ENCODE measurements around the gene HSPB6. TPM values are rescaled to one million over a fixed set of nuclear protein-coding genes. Genes with fewer than 3 reads are reported as not detected.

The HSPB6 gene
- polyA plus RNA-seq, 1 of the 3 experiments (the other 2 are of a cell fraction) = 0.43 TPM

- POLR2A ChIA-PET = no interaction called here
- 92% methylated on average over 12 of the region's 15 CpGs for WGBS (ENCODE audit: low lambda C conversion rate)
- no peak for DNase-seq
- H3K9me3 ChIP-seq = no peaks in the 10 kb centered on the region
- H3K27ac ChIP-seq (ENCODE audit: low read depth in 2 of 2, low read length in 1 of 2) = no peak overlapping the region
- no peak for TF ChIP-seq TEAD4 (IDR thresholded peaks at IDR 0.05; ENCODE audit: borderline replicate concordance, insufficient read depth)
- TF ChIP-seq TCF12 (IDR thresholded peaks at IDR 0.05) = no peak
- no peak for TF ChIP-seq MEF2A (IDR thresholded peaks at IDR 0.05; ENCODE audit: borderline replicate concordance, low read depth)
- no peak for TF ChIP-seq SIN3A (IDR thresholded peaks at IDR 0.05; ENCODE audit: borderline replicate concordance, low read depth, low read length)
- no peak for TF ChIP-seq USF2 (IDR thresholded peaks at IDR 0.05; ENCODE audit: borderline replicate concordance, low read depth, low read length)
- TF ChIP-seq RFX5 (IDR thresholded peaks at IDR 0.05; ENCODE audit: low read length) = no peak
- TF ChIP-seq EZH2phosphoT487 (IDR thresholded peaks at IDR 0.05; ENCODE audit: borderline replicate concordance, low read depth) = no peak
- TF ChIP-seq MXI1 (IDR thresholded peaks at IDR 0.05; ENCODE audit: low read depth, low read length) = no peak
- no peak for TF ChIP-seq RCOR1 (IDR thresholded peaks at IDR 0.05; ENCODE audit: low read length)
- TF ChIP-seq EP300 (IDR thresholded peaks at IDR 0.05; ENCODE audit: borderline replicate concordance in 1 of 2, low read depth in 1 of 2, low read length in 1 of 2) = no peak
- TF ChIP-seq RXRA (IDR thresholded peaks at IDR 0.05; ENCODE audit: borderline replicate concordance, low read depth) = no peak
- no peak for TF ChIP-seq IRF3 (IDR thresholded peaks at IDR 0.05; ENCODE audit: low read depth, low read length)
- H3K9ac ChIP-seq = no peak overlapping the region
- H2AFZ ChIP-seq (ENCODE audit: low read depth) = no peak overlapping the region
- no peaks in the 10 kb centered on the region for H3K9me2 ChIP-seq
- H3K4me3 ChIP-seq (ENCODE audit: low read depth in 2 of 2, low read length in 1 of 2) = no peak overlapping the region
- H3K4me1 ChIP-seq (ENCODE audit: control insufficient read depth in 1 of 2, insufficient read depth in 2 of 2, low read depth in 1 of 2, low read length in 1 of 2) = no peaks in the 10 kb centered on the region
- CTCF ChIA-PET = no interaction called here
- no peaks in the 10 kb centered on the region for H3F3A ChIP-seq (replicated peaks; ENCODE audit: insufficient read depth)
- H3K36me3 ChIP-seq (replicated peaks in 1 of 2; ENCODE audit: control insufficient read depth in 1 of 2, insufficient read depth in 2 of 2, low read length in 1 of 2) = no peaks in the 10 kb centered on the region
- no peak overlapping the region for H3K4me2 ChIP-seq
- no peaks in the 10 kb centered on the region for H3K79me2 ChIP-seq (ENCODE audit: insufficient read depth)
- H3K27me3 ChIP-seq (ENCODE audit: insufficient read depth) = no peaks in the 10 kb centered on the region
- H4K20me1 ChIP-seq (ENCODE audit: insufficient read depth) = no peaks in the 10 kb centered on the region
Measured at GRCh38 chr19:35792312-35792711, 35.5 kb upstream of the HSPB6 start.

- CTCF ChIA-PET = no interaction called here
- TF ChIP-seq REST (IDR thresholded peaks at IDR 0.05; ENCODE audit: low read depth, low read length) (no peak), CHD2 (IDR thresholded peaks at IDR 0.05; ENCODE audit: low read length, partially characterized antibody) (no peak), MAX (IDR thresholded peaks at IDR 0.05; ENCODE audit: low read depth) (no peak), MEF2A (IDR thresholded peaks at IDR 0.05; ENCODE audit: borderline replicate concordance, low read depth) (no peak), PBX3 (IDR thresholded peaks at IDR 0.05) (no peak), TCF12 (IDR thresholded peaks at IDR 0.05) (no peak), EP300 (IDR thresholded peaks at IDR 0.05; ENCODE audit: borderline replicate concordance in 1 of 2, low read depth in 1 of 2, low read length in 1 of 2) (no peak), MXI1 (IDR thresholded peaks at IDR 0.05; ENCODE audit: low read depth, low read length) (no peak), CTCF (IDR thresholded peaks at IDR 0.05) (no peak), TEAD4 (IDR thresholded peaks at IDR 0.05; ENCODE audit: borderline replicate concordance, insufficient read depth) (no peak), JUND (IDR thresholded peaks at IDR 0.05) (no peak)
Measured at GRCh38 chr19:35791814-35792279, 35.0 kb upstream of the HSPB6 start.

More at GRCh38 chr19:35791814-35792279, 35.0 kb upstream of the HSPB6 start:
- WGBS (ENCODE audit: low lambda C conversion rate) = 86% methylated on average over 7 of the region's 9 CpGs
- Histone ChIP-seq H2AFZ (ENCODE audit: low read depth) (no peak overlapping the region), H3K9ac (no peak overlapping the region), H3K9me3 (no peaks in the 10 kb centered on the region), H3K27ac (ENCODE audit: low read depth in 2 of 2, low read length in 1 of 2) (no peak overlapping the region), H4K20me1 (ENCODE audit: insufficient read depth) (no peaks in the 10 kb centered on the region), H3K36me3 (replicated peaks in 1 of 2; ENCODE audit: control insufficient read depth in 1 of 2, insufficient read depth in 2 of 2, low read length in 1 of 2) (no peaks in the 10 kb centered on the region), H3K4me2 (no peak overlapping the region), H3F3A (replicated peaks; ENCODE audit: insufficient read depth) (no peaks in the 10 kb centered on the region), H3K9me2 (no peaks in the 10 kb centered on the region), H3K27me3 (ENCODE audit: insufficient read depth) (no peaks in the 10 kb centered on the region), H3K79me2 (ENCODE audit: insufficient read depth) (no peaks in the 10 kb centered on the region), H3K4me1 (ENCODE audit: control insufficient read depth in 1 of 2, insufficient read depth in 2 of 2, low read depth in 1 of 2, low read length in 1 of 2) (no peaks in the 10 kb centered on the region), H3K4me3 (ENCODE audit: low read depth in 2 of 2, low read length in 1 of 2) (no peak overlapping the region)
- no peak for DNase-seq
- POLR2A ChIA-PET = no interaction called here

Data from SK-N-SH (cell line).